GM12873 (cell line): ENCODE data around the gene LPA.

ENCODE experiments used
- TF ChIP-seq, protein P1 (sequence below): IDR thresholded peaks from 2 replicates; pipeline ENCODE4 v1.5.1; 2012; ENCODE audit warnings: low read depth, mild to moderate bottlenecking, moderate library complexity, low read length, control low read depth; ENCODE audit not compliant: insufficient read depth; ENCODE audit errors: missing control alignments

Gene LPA

DNA sequence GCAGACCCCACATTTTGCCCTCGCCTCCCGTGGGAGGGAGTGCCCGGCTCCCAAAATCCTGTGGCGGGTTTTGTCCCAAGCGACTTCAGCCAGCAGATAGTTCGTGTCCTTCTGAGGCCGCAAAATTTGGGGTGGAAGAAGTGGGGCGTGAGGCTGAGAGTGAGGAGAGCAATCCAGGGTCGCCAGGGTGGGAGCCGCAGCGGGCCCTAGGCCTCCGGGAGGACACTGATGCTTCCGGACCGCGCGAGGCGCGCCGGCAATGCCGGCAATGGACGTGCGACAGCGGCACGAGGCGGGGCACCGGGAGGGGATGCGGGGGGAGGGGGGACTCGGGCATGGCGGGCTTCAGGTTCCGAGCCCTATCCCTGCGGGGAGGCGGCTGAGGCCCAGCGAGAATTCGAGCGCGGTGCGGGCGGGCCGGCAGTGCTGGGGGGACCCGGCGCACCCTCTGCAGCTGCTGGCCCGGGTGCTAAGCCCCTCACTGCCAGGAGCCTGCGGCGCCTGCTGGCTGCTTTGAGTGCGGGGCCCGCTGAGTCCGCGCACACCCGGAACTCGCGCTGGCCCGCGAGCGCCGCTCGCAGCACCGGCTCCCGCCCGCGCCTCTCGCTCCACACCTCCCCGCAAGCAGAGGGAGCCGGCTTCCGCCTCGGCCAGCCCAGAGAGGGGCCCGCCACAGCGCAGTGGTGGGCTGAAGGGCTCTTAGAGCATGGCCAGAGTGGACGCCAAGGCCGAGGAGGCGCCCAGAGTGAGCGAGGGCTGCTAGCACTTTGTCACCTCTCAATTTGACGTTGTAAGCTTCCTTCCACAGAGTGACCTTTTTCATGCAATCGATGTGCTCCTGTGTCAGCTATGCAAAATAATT is 143.8 kb downstream of the LPA start:
- TF ChIP-seq, protein P1, sequence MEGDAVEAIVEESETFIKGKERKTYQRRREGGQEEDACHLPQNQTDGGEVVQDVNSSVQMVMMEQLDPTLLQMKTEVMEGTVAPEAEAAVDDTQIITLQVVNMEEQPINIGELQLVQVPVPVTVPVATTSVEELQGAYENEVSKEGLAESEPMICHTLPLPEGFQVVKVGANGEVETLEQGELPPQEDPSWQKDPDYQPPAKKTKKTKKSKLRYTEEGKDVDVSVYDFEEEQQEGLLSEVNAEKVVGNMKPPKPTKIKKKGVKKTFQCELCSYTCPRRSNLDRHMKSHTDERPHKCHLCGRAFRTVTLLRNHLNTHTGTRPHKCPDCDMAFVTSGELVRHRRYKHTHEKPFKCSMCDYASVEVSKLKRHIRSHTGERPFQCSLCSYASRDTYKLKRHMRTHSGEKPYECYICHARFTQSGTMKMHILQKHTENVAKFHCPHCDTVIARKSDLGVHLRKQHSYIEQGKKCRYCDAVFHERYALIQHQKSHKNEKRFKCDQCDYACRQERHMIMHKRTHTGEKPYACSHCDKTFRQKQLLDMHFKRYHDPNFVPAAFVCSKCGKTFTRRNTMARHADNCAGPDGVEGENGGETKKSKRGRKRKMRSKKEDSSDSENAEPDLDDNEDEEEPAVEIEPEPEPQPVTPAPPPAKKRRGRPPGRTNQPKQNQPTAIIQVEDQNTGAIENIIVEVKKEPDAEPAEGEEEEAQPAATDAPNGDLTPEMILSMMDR, result no peak

DNA sequence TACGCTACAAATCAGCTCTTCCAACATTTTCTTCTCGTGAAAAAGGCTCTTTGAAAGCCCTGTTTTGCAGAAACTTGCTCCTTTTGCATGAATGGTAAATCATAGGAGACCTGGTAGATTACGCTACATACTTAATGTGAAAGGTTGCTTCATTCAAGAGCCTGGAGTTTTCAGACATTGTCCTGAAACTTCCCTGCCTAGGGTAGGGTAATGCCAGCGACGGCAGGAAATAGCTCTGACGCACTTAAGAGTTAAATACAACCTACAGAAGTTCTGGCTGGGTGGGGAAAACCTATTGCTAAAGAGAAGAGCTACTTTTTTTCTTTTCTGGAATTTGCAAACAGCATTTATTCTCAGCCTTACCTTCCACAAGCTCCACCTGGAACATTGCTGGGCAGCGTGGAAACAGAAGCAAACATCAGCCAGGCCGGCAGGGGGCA is 144.5 kb downstream of the LPA start:
- TF ChIP-seq, protein P1, result peak; percentile 95

DNA sequence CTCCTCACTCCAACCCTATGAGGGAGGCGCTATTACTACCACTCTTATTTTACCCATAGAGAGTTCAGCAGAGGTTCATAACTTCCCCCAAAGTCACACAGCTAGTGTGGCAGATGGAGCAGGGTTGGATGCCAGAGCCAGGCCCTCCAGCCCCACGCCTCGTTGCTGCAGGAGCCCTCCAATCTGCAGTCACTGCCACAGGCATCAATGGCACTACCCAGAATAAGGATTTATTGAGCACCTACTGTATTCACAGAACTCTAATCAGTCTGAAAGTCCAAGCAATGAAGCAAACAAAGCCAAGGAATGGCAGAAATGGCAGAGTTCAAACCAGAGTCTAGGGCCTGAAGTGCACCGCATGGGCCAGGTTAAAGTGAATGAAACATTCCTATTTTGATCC is 144.9 kb downstream of the LPA start:
- TF ChIP-seq, protein P1, result no peak

DNA sequence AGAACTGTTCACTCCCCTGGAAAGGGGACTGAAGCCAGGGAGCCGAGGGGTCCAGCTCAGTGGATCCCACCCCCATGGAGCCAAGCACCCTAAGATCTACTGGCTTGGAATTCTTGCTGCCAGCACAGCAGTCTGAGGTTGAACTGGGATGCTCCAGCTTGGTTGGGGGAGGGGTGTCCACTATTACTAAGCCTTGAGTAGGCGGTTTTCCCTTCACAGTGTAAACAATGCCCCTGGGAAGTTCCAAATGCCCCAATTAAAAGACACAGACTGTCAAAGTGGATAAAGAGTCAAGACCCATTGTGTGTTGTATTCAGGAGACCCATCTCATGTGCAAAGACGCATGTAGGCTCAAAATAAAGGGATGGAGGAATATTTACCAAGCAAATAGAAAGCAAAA is 150.2 kb downstream of the LPA start:
- TF ChIP-seq, protein P1, result no peak

DNA sequence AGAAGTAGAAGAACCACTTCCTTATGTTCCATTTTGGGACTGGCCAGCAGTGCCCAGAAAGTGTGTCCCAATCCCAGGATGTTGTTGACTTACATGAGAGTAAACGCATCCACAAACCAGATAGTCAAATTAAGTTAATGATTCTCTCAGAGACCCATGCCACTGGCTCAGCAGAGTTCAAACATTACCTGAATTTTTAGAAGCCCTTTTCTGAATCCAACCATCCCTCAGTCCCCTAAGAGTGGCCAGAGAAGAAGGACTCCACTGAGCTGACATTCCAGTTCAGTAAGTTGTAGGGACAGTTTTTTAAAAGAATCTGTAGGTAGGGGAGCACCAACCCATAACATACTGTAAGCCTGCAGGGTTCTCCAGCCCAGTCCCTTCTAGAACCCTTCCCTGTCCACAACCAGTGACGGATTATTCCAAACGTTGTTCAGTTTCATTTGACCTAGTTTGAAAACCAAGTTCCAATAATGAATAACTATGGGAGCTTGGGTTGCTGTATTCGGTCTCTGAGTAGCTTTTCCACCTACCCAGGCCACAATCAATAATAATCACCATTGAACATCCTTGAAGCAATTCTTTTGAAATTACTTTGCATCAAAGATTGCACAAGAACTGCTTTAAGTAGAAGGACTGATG is 153.0 kb downstream of the LPA start:
- TF ChIP-seq, protein P1, result no peak

DNA sequence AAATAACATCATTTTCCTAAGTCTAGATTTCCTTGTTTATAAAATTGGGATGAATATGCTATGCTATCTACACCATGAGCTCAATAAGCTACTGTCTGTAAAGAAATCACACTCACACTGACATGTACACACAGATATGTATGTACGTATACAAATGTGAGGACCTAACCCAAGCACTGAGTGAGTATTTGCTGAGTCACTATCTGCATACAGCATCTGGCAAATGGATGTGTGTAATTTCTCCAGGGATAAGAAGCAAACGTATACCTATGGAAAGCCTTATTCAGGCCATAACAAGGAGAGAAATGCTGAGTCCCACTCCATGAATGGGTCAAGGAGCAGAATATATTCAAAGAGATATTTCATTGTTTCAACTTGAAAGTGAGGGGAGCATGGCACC is 153.9 kb downstream of the LPA start:
- TF ChIP-seq, protein P1, result no peak

DNA sequence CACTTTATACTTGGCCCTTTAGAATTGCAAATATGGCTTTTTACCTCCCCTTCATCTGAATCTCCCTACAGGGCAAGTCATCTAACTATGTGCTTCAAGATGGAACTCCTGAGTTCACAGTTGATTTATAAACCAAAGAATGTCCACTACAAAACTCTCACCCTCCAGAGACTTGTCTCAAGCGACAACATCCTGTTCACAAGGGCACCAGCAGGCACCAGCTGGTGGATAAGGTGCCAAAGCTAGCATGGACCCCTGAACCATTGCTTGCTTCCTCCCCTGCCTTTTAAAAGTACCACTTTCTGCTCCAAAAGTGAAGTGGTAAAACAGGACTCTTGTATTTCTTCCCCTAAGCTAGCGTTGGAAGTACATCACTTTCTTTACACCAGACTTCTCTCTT is 154.5 kb downstream of the LPA start:
- TF ChIP-seq, protein P1, result no peak
